ENCODE measurements around the gene XKRX.

Gene XKRX

GRCh38 chrX:100969936-100970335, 41.2 kb upstream of the XKRX start:
- TF ChIP-seq CTCF (IDR thresholded peaks at IDR 0.05) = no peak
- Histone ChIP-seq H3K4me2 (ENCODE audit: low read length) (no peak overlapping the region), H3K27me3 (ENCODE audit: control insufficient read depth, insufficient read depth, low read length) (no peaks in the 10 kb centered on the region), H3K79me2 (no peaks in the 10 kb centered on the region), H2AFZ (no peak overlapping the region), H3K4me3 (ENCODE audit: low read depth, low read length) (no peak overlapping the region), H3K9ac (no peak overlapping the region), H3K4me1 (no peaks in the 10 kb centered on the region), H3K27ac (no peak overlapping the region), H3K36me3 (ENCODE audit: control insufficient read depth, insufficient read depth, low read length) (no peaks in the 10 kb centered on the region), H3K9me3 (ENCODE audit: control insufficient read depth, low read length) (no peaks in the 10 kb centered on the region)

- Histone ChIP-seq H2AFZ (no peak within 1 kb of the TSS), H3K4me1 (no peaks in the 10 kb centered on the region), H3K27me3 (ENCODE audit: control insufficient read depth, insufficient read depth, low read length) (no peaks in the 10 kb centered on the region), H3K36me3 (ENCODE audit: control insufficient read depth, insufficient read depth, low read length) (no peaks in the 10 kb centered on the region), H3K4me3 (ENCODE audit: low read depth, low read length) (no peak within 1 kb of the TSS), H3K27ac (no peak within 1 kb of the TSS), H3K4me2 (ENCODE audit: low read length) (no peak within 1 kb of the TSS), H3K9me3 (ENCODE audit: control insufficient read depth, low read length) (no peaks in the 10 kb centered on the region), H3K79me2 (no peaks in the 10 kb centered on the region), H3K9ac (no peak within 1 kb of the TSS)
- no peak for TF ChIP-seq CTCF (IDR thresholded peaks at IDR 0.05)
Measured at GRCh38 chrX:100969408-100969807, 40.7 kb upstream of the XKRX start, which contains the start of gene ARL13A. TSS of gene ARL13A (plus strand) at chrX:100969708. CDS start at chrX:100973690, 3,982 bp downstream.

GRCh38 chrX:100964362-100964761, 35.6 kb upstream of the XKRX start:
- Histone ChIP-seq H3K4me1 (no peaks in the 10 kb centered on the region), H3K79me2 (no peaks in the 10 kb centered on the region), H3K36me3 (ENCODE audit: control insufficient read depth, insufficient read depth, low read length) (no peaks in the 10 kb centered on the region), H3K9me3 (ENCODE audit: control insufficient read depth, low read length) (no peaks in the 10 kb centered on the region), H3K9ac (no peak overlapping the region), H2AFZ (no peak overlapping the region), H3K27me3 (ENCODE audit: control insufficient read depth, insufficient read depth, low read length) (no peaks in the 10 kb centered on the region), H3K27ac (no peak overlapping the region), H3K4me3 (ENCODE audit: low read depth, low read length) (no peak overlapping the region), H3K4me2 (ENCODE audit: low read length) (no peak overlapping the region)
- no peak for TF ChIP-seq CTCF (IDR thresholded peaks at IDR 0.05)

- no peak overlapping the region for H3K4me3 ChIP-seq (ENCODE audit: low read depth, low read length)
- H3K9ac ChIP-seq = no peak overlapping the region
- H3K4me2 ChIP-seq (ENCODE audit: low read length) = no peak overlapping the region
- H3K9me3 ChIP-seq (ENCODE audit: control insufficient read depth, low read length) = no peaks in the 10 kb centered on the region
- H3K36me3 ChIP-seq (ENCODE audit: control insufficient read depth, insufficient read depth, low read length) = no peaks in the 10 kb centered on the region
- no peaks in the 10 kb centered on the region for H3K79me2 ChIP-seq
- H3K27ac ChIP-seq = no peak overlapping the region
- no peaks in the 10 kb centered on the region for H3K4me1 ChIP-seq
- H2AFZ ChIP-seq = no peak overlapping the region
- no peaks in the 10 kb centered on the region for H3K27me3 ChIP-seq (ENCODE audit: control insufficient read depth, insufficient read depth, low read length)
- no peak for TF ChIP-seq CTCF (IDR thresholded peaks at IDR 0.05)
Measured at GRCh38 chrX:100962811-100963210, 34.1 kb upstream of the XKRX start.

- Histone ChIP-seq H3K4me1 (no peaks in the 10 kb centered on the region), H3K4me2 (ENCODE audit: low read length) (no peak overlapping the region), H3K27me3 (ENCODE audit: control insufficient read depth, insufficient read depth, low read length) (no peaks in the 10 kb centered on the region), H3K4me3 (ENCODE audit: low read depth, low read length) (no peak overlapping the region), H3K9me3 (ENCODE audit: control insufficient read depth, low read length) (no peaks in the 10 kb centered on the region), H3K27ac (no peak overlapping the region), H2AFZ (no peak overlapping the region), H3K9ac (no peak overlapping the region), H3K36me3 (ENCODE audit: control insufficient read depth, insufficient read depth, low read length) (no peaks in the 10 kb centered on the region), H3K79me2 (no peaks in the 10 kb centered on the region)
- TF ChIP-seq CTCF (IDR thresholded peaks at IDR 0.05) = no peak
Measured at GRCh38 chrX:100948557-100948956, 19.8 kb upstream of the XKRX start.

Data from parathyroid adenoma (tissue), 2 donors.